ENCODE data around the gene NEMP1.
"Not testable (repeated sequence)": the region's sequence is repeated elsewhere in the genome, so short reads cannot be mapped to it uniquely, and the experiment has no call there.

Gene NEMP1, protein sequence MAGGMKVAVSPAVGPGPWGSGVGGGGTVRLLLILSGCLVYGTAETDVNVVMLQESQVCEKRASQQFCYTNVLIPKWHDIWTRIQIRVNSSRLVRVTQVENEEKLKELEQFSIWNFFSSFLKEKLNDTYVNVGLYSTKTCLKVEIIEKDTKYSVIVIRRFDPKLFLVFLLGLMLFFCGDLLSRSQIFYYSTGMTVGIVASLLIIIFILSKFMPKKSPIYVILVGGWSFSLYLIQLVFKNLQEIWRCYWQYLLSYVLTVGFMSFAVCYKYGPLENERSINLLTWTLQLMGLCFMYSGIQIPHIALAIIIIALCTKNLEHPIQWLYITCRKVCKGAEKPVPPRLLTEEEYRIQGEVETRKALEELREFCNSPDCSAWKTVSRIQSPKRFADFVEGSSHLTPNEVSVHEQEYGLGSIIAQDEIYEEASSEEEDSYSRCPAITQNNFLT

DNA sequence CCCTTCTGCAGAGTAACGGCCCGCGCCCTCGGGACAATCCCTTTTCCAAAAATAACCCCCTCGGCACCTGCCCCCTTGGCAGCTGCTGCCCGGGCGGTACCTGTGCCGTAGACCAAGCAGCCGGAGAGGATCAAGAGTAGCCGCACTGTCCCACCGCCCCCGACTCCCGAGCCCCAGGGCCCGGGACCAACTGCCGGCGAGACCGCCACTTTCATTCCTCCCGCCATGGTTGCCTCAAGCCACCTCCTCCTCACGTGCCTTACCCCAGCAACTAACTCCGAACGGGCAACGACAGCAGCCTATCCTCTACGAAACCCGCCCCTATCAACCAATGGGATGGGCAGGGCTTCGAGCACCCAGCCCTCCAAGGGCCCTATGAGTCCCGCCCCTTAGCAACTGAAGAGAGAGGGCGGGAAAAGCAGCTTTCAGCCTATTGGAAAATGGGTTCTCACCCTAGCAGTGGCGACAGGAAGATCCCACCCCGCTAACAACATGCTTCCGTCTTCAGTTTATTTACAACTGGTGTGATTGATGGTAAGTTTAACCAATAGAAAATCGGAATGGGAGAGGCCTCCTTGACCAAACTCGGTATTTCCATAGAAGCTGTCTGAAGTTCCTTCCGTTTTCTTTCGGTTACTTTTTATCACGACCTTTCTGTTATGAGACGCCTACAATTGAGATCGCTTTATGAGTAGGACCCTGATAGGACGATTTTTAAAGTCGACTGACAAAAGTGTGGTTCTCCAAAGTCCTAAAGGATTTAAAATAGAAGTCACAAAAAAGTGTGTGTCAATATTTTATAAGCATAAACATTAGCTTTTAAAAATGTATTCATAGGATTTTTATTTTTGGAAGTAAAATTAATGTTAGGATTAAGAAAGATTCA lies at the start of gene NEMP1:
NEMP1 (minus strand) TSS at position 273 of the 886 bp plus-strand sequence; CDS start at position 227, 46 bp downstream.
- Histone ChIP-seq H3K9me3 (ENCODE audit: control insufficient read depth, low read length) (no peaks in the 10 kb centered on the region), H3K27me3 (replicated peaks; ENCODE audit: control insufficient read depth, insufficient read depth, low read length) (no peaks in the 10 kb centered on the region), H3K9ac (ENCODE audit: low read length) (peak within 1 kb of the TSS; percentile 83), H3K36me3 (ENCODE audit: control insufficient read depth, insufficient read depth, low read length, severe bottlenecking) (no peaks in the 10 kb centered on the region), H3K4me1 (ENCODE audit: control insufficient read depth, insufficient read depth, low read length) (peaks cover 12% of the 10 kb centered on the region), H3K4me3 (ENCODE audit: low read length) (peak within 1 kb of the TSS; percentile 87)
- DNase-seq (ENCODE audit: low read depth), result peak; percentile 100

DNA sequence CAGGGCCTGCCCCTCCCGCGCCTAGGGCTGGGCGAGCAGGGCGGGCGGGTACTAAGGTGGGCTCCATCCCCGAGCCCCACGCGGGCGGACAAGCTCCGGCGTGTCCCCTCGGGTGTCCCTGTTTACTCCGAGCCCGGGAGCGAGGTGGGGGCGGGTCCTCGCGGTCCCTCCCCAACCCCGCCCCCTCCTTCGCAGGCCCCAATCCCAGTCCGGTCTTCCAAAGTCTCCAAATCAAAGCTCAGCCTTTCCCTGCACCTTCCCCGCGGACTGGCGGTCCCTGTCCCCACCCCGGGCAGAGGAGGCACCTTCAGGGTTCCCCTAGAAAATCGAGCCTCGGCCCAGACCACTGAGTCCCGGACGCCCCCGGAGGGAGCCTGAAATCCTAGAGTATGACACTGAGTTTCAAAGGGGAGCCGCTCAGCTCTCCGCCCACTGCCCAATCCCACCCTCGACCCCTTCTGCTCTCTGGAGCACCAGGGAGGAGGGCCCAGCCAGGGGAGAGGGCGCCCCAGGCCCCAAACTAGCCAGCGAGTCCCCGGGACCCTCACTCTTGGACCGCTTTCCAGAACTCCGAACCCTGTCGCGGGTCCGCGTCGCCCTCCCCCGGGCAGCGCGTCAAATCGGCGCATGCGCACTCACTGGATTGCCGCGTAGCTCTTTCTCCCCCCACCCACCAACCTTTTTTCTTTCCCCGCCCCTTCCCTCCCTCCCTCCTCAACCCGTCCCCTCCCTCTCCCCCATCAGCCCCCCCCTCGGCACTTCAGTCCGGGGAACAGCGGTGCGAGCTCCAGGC lies 49.3 kb upstream of the NEMP1 start, which contains the start of gene LRP1:
LRP1 (plus strand) TSS at position 758 of the 793 bp plus-strand sequence. CDS start 482 bp downstream, outside the sequence.
- peak within 1 kb of the TSS; percentile 97 for H3K9ac ChIP-seq (ENCODE audit: low read length)
- H3K4me3 ChIP-seq (ENCODE audit: low read length), result peak within 1 kb of the TSS; percentile 86
- peak; percentile 96 for DNase-seq (ENCODE audit: low read depth)
- peaks cover 20% of the 10 kb centered on the region for H3K36me3 ChIP-seq (ENCODE audit: control insufficient read depth, insufficient read depth, low read length, severe bottlenecking)
- peaks cover 32% of the 10 kb centered on the region for H3K4me1 ChIP-seq (ENCODE audit: control insufficient read depth, insufficient read depth, low read length)
- H3K27me3 ChIP-seq (replicated peaks; ENCODE audit: control insufficient read depth, insufficient read depth, low read length), result no peaks in the 10 kb centered on the region
- no peaks in the 10 kb centered on the region for H3K9me3 ChIP-seq (ENCODE audit: control insufficient read depth, low read length)

DNA sequence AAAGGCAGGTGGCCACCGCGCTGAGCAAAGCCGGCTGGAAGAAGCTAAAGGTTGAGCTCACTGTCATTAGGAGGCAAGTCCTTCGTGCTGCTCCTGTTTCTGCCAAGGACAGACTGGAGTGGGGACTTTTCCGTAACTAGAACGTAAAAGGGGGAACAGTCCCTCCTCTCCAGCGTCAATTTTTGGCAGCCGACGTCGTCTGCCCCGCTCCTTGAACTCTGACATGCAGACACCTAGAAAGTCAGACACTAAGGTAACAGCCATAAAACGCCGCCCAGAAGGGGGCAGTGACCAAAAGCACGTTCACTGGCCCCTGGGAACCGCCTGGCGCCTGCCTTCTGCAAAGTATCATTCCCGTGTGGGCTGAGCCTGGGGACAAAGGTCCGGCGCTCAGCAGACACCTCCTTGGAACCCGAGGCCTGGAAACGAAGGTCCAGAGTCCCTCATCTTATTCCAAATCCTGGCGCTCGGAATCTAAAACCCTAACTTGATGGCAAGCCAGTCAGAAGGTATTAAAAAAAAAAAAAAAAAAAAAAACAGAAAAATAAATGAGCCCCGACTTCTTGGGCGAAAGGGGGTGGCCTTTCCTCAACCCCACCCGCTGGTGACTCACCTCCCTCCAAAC lies 48.6 kb upstream of the NEMP1 start:
- peak overlapping the region; percentile 86 for H3K4me3 ChIP-seq (ENCODE audit: low read length)
- H3K4me1 ChIP-seq (ENCODE audit: control insufficient read depth, insufficient read depth, low read length), result peaks cover 25% of the 10 kb centered on the region
- DNase-seq (ENCODE audit: low read depth), result peak; percentile 70
- H3K36me3 ChIP-seq (ENCODE audit: control insufficient read depth, insufficient read depth, low read length, severe bottlenecking), result peaks cover 17% of the 10 kb centered on the region
- H3K9me3 ChIP-seq (ENCODE audit: control insufficient read depth, low read length), result no peaks in the 10 kb centered on the region
- H3K27me3 ChIP-seq (replicated peaks; ENCODE audit: control insufficient read depth, insufficient read depth, low read length), result no peaks in the 10 kb centered on the region
- H3K9ac ChIP-seq (ENCODE audit: low read length), result peak overlapping the region; percentile 97

DNA sequence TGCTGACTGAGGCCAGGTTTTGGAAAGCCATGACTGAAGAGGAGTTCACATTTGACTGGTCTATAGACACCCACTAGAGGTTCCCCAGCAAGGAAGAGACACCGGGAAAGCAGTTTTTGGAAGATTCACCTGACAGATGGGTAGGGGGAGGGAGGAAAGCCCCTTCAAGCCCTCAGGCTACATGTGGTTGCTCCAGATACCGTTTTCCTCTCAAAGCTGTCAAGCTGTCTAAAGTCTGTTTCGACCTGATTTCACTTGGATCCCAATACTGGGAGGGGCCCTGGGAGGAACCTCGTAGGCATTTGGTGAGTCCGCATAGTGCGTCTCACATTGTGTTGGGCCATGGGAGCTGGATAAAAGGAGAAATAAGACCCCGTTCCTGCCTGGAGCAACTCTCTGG lies 48.0 kb upstream of the NEMP1 start:
- no peaks in the 10 kb centered on the region for H3K9me3 ChIP-seq (ENCODE audit: control insufficient read depth, low read length)
- peak overlapping the region; percentile 97 for H3K9ac ChIP-seq (ENCODE audit: low read length)
- H3K27me3 ChIP-seq (replicated peaks; ENCODE audit: control insufficient read depth, insufficient read depth, low read length), result no peaks in the 10 kb centered on the region
- peaks cover 19% of the 10 kb centered on the region for H3K4me1 ChIP-seq (ENCODE audit: control insufficient read depth, insufficient read depth, low read length)
- peaks cover 11% of the 10 kb centered on the region for H3K36me3 ChIP-seq (ENCODE audit: control insufficient read depth, insufficient read depth, low read length, severe bottlenecking)
- peak; percentile 4 for DNase-seq (ENCODE audit: low read depth)
- H3K4me3 ChIP-seq (ENCODE audit: low read length), result peak overlapping the region; percentile 86

DNA sequence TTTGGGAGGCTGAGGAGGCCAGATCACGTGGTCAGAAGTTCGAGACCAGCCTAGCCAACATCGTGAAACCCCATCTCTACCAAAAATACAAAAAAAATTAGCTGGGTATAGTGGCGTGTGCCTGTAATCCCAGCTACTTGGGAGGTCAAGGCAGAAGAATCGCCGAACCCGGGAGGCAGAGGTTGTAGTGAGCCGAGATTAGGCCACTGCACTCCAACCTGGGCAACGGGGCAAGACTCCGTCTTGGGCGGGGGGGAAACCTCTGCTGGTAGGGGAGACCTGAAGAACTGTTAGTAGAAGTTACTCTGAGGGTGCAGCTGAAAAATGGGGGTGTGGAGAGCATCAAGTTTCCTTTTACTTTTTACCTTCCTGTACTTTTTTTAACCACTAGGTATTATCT lies 47.5 kb upstream of the NEMP1 start:
- peaks cover 6% of the 10 kb centered on the region for H3K36me3 ChIP-seq (ENCODE audit: control insufficient read depth, insufficient read depth, low read length, severe bottlenecking)
- H3K9me3 ChIP-seq (ENCODE audit: control insufficient read depth, low read length), result no peaks in the 10 kb centered on the region
- no peaks in the 10 kb centered on the region for H3K27me3 ChIP-seq (replicated peaks; ENCODE audit: control insufficient read depth, insufficient read depth, low read length)
- H3K4me3 ChIP-seq (ENCODE audit: low read length), result no peak overlapping the region
- H3K4me1 ChIP-seq (ENCODE audit: control insufficient read depth, insufficient read depth, low read length), result peaks cover 14% of the 10 kb centered on the region
- DNase-seq (ENCODE audit: low read depth), result no peak
- peak overlapping the region; percentile 97 for H3K9ac ChIP-seq (ENCODE audit: low read length)

DNA sequence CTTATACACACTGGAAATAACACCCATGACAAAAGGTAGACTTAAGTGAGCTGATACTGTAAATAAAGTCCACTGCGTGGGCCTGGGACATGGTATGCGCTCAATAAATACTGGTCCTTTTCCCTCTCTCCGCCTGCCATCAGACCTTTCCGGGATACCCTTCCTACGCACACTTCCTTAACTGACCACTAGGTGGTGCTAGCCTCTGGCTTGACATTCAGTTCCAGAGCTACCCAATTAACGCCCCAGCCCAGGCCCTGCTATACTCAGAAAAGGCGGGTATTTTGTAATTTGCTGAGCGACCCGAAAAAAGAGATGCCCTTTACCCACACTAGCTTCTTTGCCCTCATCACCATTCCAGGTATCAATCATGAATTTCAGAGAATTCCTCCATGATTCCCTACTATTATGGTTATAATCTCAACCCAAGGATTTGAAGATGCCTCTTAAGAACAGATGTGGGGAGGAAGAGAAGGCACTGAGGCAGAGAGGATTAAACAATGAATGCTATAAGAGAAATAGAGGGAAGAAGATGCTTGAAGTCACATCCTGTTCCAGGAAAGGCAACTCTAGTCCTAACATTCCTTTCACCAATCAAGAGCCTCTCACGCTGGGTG lies 45.8 kb upstream of the NEMP1 start:
- Histone ChIP-seq H3K9ac (ENCODE audit: low read length) (no peak overlapping the region), H3K9me3 (ENCODE audit: control insufficient read depth, low read length) (no peaks in the 10 kb centered on the region), H3K27me3 (replicated peaks; ENCODE audit: control insufficient read depth, insufficient read depth, low read length) (no peaks in the 10 kb centered on the region), H3K4me3 (ENCODE audit: low read length) (no peak overlapping the region), H3K4me1 (ENCODE audit: control insufficient read depth, insufficient read depth, low read length) (peaks cover 13% of the 10 kb centered on the region), H3K36me3 (ENCODE audit: control insufficient read depth, insufficient read depth, low read length, severe bottlenecking) (no peaks in the 10 kb centered on the region)
- peak; percentile 94 for DNase-seq (ENCODE audit: low read depth)

DNA sequence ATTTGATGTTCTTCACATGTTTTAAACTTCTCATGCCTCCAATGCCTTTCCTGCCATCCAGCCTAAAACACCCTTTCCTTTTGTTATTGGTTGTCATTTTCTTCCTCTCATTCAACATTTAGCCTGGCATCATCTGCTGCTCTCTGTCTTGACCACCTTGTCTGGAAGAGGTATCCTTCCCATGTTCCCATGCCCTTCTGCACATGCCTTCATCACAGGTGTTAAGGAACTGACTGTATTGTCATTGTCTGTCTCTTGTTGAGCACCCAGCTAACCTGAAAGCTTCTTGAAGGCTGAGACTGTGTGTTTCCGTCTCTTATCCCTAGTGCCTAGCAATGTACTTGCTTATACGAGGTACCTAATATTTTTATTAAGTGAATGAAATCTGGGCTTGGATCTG lies 45.2 kb upstream of the NEMP1 start:
- H3K9ac ChIP-seq (ENCODE audit: low read length), result no peak overlapping the region
- H3K4me3 ChIP-seq (ENCODE audit: low read length), result no peak overlapping the region
- H3K9me3 ChIP-seq (ENCODE audit: control insufficient read depth, low read length), result no peaks in the 10 kb centered on the region
- H3K4me1 ChIP-seq (ENCODE audit: control insufficient read depth, insufficient read depth, low read length), result peaks cover 19% of the 10 kb centered on the region
- no peak for DNase-seq (ENCODE audit: low read depth)
- H3K36me3 ChIP-seq (ENCODE audit: control insufficient read depth, insufficient read depth, low read length, severe bottlenecking), result no peaks in the 10 kb centered on the region
- no peaks in the 10 kb centered on the region for H3K27me3 ChIP-seq (replicated peaks; ENCODE audit: control insufficient read depth, insufficient read depth, low read length)

DNA sequence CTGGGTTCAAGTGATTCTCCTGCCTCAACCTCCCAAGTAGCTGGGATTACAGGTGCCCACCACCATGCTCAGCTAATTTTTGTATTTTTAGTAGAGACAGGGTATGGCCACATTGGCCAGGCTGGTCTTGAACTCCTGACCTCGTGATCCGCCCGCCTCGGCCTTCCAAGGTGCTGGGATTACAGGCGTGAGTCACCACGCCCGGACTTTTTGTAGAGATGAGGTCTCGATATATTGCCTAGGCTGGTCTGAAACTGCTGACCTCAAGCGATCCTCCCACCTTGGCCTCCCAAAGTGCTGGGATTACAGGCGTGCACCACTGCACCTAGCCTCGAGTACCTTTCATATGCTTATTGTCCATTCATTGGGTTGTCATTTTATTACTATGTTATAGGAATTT lies 42.1 kb upstream of the NEMP1 start:
- peaks cover 15% of the 10 kb centered on the region for H3K4me1 ChIP-seq (ENCODE audit: control insufficient read depth, insufficient read depth, low read length)
- H3K9ac ChIP-seq (ENCODE audit: low read length); H3K4me3 ChIP-seq (ENCODE audit: low read length); H3K27me3 ChIP-seq (replicated peaks; ENCODE audit: control insufficient read depth, insufficient read depth, low read length); H3K9me3 ChIP-seq (ENCODE audit: control insufficient read depth, low read length); H3K36me3 ChIP-seq (ENCODE audit: control insufficient read depth, insufficient read depth, low read length, severe bottlenecking); DNase-seq (ENCODE audit: low read depth): not testable (repeated sequence)

DNA sequence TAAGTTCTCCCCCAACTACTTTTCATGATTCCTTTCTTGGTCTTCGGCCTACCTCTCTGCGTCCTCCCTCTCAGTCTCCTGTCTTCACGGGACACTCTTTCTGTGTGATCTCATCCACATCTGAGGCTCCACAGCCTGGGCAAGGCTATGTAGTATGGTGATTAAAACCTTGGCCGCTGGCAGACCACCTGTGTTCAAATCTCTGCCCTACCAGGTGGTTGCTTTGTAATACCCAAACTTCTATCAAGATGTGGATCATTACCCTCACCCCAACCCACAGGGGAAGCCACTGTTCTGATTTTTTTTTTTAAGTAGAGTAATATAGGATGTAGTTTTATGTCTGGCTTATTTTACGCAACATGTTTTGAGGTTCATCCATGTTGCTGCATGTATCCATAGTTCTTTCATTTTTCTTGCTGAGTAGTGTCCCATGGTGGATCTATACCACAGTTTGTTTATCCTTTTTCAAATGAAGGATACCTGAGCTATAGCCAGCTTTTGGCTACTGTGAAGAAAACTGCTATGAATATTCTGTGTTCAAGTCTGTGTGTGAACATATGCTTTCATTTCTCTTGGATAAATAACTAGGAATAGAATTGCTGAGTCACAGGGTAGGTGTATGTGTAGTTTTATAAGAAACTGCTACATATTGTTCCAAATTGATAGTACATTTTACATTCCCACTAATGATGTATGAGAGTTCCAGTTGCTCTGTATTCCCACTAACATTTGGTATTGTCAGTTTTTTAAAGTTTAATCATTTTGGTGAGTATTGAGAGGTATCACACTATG lies 40.9 kb upstream of the NEMP1 start:
- no peak overlapping the region for H3K4me3 ChIP-seq (ENCODE audit: low read length)
- H3K27me3 ChIP-seq (replicated peaks; ENCODE audit: control insufficient read depth, insufficient read depth, low read length), result no peaks in the 10 kb centered on the region
- no peak for DNase-seq (ENCODE audit: low read depth)
- no peaks in the 10 kb centered on the region for H3K9me3 ChIP-seq (ENCODE audit: control insufficient read depth, low read length)
- H3K4me1 ChIP-seq (ENCODE audit: control insufficient read depth, insufficient read depth, low read length), result peaks cover 15% of the 10 kb centered on the region
- no peak overlapping the region for H3K9ac ChIP-seq (ENCODE audit: low read length)
- H3K36me3 ChIP-seq (ENCODE audit: control insufficient read depth, insufficient read depth, low read length, severe bottlenecking), result no peaks in the 10 kb centered on the region
